Renal cortical epithelial cell (primary cell): ENCODE measurements around the gene RALGAPA2. TPM values are rescaled to one million over a fixed set of nuclear protein-coding genes. Genes with fewer than 3 reads are reported as not detected.
A peak's percentile ranks its signal among the peaks of the same experiment; 100 is the strongest.

Source experiments
- DNase-seq: peaks from one replicate; pipeline ENCODE4 v3.0.0-alpha.2; 2011; ENCODE audit warnings: low read depth
- total RNA-seq: library from RNA; depleted of rRNA; stranded (reverse); fragments of >200 nt; gene quantifications from 2 replicates; pipeline ENCODE4 v1.2.3, GENCODE V29; 2014

RALGAPA2 gene
- total RNA-seq, 1 donor from 2014 or later: 47.5 TPM

GRCh38 chr20:20721489-20721888, 9.0 kb upstream of the RALGAPA2 start:
- no peak for DNase-seq

- DNase-seq: no peak
These were observed 7.7 kb upstream of the RALGAPA2 start for GRCh38 chr20:20720158-20720557.

DNA sequence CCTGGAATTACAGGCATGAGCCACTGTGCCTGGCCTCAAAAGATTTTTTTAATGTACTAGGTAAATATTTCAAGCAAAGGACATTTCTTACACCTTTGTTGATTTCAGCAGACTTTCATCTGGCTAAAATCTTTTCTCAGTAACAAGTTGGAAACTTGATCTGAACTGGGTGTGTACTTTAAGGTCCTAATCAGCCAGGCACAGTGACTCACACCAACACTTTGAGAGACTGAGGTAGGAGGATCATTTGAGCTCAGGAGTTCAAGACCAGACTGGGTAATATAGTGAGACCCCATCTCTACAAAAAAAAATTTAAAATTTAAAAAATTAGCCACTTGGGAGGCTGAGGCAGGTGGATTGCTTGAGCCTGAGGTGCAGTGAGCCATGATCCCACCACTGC, 7.0 kb upstream of the RALGAPA2 start:
- DNase-seq: no peak

DNA sequence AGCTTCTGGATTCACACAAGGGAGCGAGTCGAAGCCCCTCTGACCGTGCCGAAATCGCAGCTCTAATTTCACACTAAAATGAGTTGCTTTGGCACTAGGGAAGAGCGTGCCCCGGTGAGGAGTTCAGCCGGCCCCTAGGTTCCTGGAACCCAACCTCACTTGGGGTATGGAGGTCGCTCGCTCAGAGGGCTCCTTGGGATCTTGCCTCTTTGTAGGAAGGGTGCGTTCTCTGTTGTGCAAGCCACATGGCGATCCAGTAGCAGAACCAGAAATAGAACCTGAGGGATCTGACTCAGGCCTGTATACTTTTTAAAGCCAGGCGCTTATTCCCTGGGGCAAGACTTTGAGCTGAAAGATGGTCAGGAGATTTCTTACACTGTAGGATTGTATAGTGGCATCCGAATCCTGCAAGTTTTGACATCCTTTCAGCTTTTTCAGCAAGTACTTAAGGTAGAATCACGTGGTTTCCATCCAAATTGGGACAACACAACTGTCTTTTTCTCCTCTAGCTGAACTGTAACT, 861 bp upstream of the RALGAPA2 start:
- DNase-seq: no peak

DNA sequence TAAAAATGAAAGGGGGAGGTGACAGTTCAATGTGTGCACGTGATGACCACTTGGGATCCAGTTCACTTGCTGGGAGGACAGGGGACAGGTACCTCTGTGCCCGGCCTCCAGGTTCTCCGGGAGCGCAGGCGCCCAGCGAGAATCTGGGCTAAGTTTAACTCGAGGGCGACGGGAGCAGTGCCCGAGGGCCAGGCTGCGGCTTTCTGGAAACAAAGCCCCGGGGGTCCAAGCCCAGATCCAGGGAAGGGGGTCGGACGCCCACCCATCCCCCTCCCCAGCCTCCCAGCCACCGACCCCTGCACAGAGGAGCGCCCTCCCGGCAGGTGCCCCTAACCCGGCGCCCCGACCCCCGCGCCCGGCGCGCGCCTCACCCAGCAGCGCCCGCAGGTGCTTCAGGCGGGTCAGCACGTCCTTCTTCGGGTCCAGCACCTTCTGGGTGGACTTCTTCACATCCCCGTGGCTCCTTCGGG, 405 bp downstream of the RALGAPA2 start:
- no peak for DNase-seq

DNA sequence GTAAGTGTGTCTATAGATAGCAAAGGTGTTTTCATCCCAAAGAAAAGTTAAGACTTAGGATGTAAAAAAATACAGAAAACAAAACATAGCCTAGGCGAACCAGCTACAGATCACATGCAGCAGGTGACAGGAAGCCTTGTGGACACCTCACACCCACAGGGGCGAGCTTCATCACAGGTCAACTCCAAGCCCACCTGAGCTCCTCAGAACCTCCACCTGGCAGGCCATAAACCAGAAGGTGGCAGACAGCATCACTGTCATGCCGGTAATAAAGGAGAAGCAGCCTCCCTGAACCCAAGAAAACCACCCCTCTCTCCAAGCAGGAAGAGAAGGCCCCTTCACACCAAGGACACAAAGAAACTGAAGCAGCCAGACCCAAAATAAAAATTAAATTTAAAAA, 1.0 kb downstream of the RALGAPA2 start:
- no peak for DNase-seq

GRCh38 chr20:20710443-20711315, 1.8 kb downstream of the RALGAPA2 start:
- DNase-seq: peak; percentile 88

- DNase-seq: no peak
These were observed 2.6 kb downstream of the RALGAPA2 start for GRCh38 chr20:20709887-20710286.

GRCh38 chr20:20706285-20706684, 6.2 kb downstream of the RALGAPA2 start:
- DNase-seq: no peak

DNA sequence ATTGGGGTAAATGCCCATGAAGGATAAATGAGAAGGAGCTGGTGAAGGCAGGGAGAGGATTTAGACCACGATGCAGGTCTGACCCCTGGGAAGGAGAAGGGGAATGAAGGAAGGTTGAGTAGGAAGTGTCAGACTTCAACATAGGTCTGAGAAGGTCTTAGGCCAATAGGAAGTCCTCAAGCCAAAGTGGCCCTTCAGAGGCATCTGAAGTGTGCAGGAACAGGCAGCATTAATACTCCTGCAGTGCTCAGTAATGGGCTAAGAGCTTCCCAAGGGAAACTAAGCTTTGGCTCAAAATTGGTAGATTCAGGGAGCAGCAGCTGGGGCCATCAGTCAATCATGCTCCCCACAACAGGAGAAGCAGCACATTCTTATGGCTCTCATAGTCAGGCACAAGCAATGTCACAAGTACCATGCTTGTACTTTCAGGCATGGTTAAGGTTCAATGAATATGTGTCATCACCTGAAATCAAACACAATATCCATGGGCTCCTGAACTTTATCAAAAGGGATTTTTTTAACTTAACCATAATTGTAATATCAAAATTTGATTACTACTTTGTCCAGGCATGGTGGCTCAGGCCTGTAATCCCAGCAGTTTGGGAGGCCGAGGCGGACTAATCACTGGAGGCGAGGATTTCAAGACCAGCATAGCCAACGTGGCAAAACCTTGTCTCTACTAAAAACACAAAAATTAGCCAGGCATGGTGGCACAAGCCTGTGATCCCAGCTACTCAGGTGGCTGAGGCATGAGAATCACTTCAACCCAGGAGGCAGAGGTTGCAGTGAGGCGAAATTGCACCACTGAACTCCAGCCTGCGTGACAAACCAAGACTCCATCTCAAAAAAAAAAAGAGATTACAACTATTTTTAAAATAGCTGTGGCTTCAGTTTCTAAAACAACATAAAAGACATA, 9.9 kb downstream of the RALGAPA2 start:
- no peak for DNase-seq

DNA sequence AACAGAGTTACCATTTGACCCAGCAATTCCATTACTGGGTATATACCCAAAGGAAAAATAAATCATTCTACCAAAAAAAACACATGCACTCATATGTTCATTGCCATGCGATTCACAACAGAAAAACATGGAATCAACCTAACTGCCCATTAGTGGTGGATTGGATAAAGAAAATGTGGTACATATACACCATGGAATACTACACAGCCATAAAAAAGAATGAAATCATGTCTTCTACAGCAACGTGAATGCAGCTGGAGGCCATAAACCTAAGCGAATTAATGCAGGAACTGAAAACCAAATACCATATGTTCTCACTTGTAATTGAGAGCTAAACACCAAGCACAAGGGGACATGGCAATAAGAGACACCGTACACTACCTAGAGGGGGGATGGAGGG, 12.5 kb downstream of the RALGAPA2 start:
- no peak for DNase-seq

GRCh38 chr20:20699144-20699543, 13.3 kb downstream of the RALGAPA2 start:
- no peak for DNase-seq

GRCh38 chr20:20697325-20697845, 15.1 kb downstream of the RALGAPA2 start:
- DNase-seq: no peak

DNA sequence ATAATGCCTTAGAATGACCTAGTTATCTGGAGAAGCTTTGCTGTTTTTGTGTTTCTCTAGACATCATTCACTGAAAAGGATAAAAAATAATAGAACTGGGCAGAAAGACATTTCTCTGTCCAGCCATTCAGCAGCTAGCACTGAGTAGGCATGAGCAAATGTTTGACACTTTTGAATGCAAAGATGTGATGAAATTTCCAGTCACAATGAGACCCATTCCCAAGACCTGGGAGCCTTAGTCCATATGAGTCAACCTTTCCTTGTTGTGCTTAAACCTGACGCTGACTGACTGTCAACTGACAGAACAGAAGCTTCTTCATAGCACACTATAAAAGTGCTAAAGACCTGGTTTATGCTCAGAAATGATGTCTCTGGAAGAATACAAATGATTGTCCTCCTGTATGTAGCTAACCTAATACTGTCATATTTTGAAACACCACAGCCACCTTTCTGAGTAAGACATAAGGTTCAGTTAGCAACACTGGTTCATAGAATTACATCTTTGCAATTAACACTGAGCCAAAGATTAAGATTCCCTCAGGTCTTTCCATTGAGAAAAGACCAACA, 17.1 kb downstream of the RALGAPA2 start:
- peak; percentile 57 for DNase-seq

DNA sequence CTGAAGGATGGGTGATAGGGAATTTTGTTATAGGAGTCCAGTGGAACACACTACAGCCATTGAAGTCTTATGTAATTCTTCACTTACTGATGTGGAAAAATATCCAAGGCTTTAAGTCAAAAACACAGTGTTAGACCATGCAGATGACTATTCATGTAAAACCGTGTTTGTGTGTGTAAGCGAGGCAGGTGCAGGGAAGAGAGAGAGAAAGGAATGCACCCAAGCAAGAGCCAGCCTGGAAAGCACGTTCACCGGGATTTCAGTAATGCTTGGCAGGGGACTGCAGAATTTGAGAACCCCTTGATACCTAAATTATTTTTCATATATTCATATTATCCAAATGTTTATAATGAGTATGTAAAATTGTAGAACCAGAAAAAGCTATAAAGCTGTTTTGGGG, 17.9 kb downstream of the RALGAPA2 start:
- DNase-seq: no peak

GRCh38 chr20:20692587-20692986, 19.9 kb downstream of the RALGAPA2 start:
- DNase-seq: no peak

- no peak for DNase-seq
These were observed 20.8 kb downstream of the RALGAPA2 start for GRCh38 chr20:20691477-20692235.

DNA sequence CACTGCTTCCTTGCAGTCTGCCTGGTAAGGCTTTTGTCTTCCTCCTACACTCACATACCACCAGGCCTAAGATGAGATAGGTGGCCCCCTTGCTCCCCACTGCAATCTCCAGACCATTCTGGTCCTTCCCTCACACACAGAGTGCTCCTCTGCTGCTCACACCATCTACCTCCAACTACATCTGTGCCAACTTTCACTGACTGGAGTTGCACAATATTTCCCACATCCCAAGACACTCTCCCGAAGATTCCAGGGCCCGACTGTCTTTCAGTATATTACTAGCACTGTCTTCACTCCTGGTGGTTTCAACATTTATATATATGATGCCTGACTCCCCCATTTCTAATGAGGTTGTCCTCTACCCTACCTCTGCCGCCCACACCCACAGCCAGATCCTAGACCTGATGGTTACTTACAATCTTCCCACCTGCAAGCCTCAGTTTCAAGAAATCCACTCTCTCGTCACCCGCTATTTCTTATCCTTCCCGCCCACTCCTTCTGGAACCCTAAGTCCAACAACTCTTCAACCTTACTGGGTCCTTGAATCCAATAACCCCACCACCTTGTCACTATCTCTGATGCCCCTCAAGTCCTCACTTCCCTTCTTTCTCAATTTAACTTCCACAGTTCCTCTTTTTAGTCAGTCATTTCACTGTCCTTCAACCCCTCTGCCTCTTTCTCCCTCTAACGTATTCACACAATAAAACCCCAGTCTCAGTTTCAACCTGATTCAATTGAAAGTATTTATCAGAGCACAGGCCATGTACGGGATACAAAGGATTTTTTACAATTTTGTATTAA, 21.6 kb downstream of the RALGAPA2 start:
- no peak for DNase-seq

- no peak for DNase-seq
These were observed 25.1 kb downstream of the RALGAPA2 start for GRCh38 chr20:20687319-20687718.

- DNase-seq: peak; percentile 67
These were observed 26.8 kb downstream of the RALGAPA2 start for GRCh38 chr20:20685635-20686034.
